CD14-positive monocyte (primary cell): ENCODE measurements around the gene CAV2. TPM values are rescaled to one million over a fixed set of nuclear protein-coding genes. Genes with fewer than 3 reads are reported as not detected.

Experiments
- DNase-seq, 3 donors: peaks; one replicate each; pipeline ENCODE4 v3.0.0-alpha.2; 2011 to 2022
- H2AFZ ChIP-seq: 2 replicates; pipeline ENCODE4 v1.6.0; 2012; ENCODE audit warnings: mild to moderate bottlenecking, low read depth, low read length, inconsistent platforms; ENCODE audit not compliant: insufficient read depth, poor library complexity, severe bottlenecking
- H3K27ac ChIP-seq, 2 donors: 1 replicate in 1 of 2; 2 replicates in 1 of 2; pipeline ENCODE4 v1.5.1; 2012 to 2013; ENCODE audit warnings: low read length in 2 of 2, control low read depth in 1 of 2, inconsistent platforms in 1 of 2, low read depth in 1 of 2, mild to moderate bottlenecking in 1 of 2
- H3K27me3 ChIP-seq, 2 donors: one replicate each; pipeline versions ENCODE4 v1.6.0 to v1.6.1; 2011 to 2013; ENCODE audit warnings: low read length in 2 of 2; ENCODE audit not compliant: control insufficient read depth in 2 of 2, insufficient read depth in 2 of 2
- H3K36me3 ChIP-seq, 2 donors: replicated peaks in 1 of 2; 1 replicate in 1 of 2; 2 replicates in 1 of 2; pipeline versions ENCODE4 v1.5.1 to v1.6.1; 2012 to 2013; ENCODE audit warnings: low read length in 2 of 2, control low read depth in 1 of 2, inconsistent platforms in 1 of 2, mild to moderate bottlenecking in 1 of 2; ENCODE audit not compliant: insufficient read depth in 2 of 2, control insufficient read depth in 1 of 2
- H3K4me1 ChIP-seq, 2 donors: 1 replicate in 1 of 2; 2 replicates in 1 of 2; pipeline versions ENCODE4 v1.5.1 to v1.6.1; 2012 to 2013; ENCODE audit warnings: low read length in 2 of 2, control low read depth in 1 of 2, inconsistent platforms in 1 of 2, mild to moderate bottlenecking in 1 of 2, moderate library complexity in 1 of 2; ENCODE audit not compliant: insufficient read depth in 2 of 2, control insufficient read depth in 1 of 2
- H3K4me2 ChIP-seq: replicated peaks from 2 replicates; pipeline ENCODE3; 2012; ENCODE audit warnings: low read length, moderate library complexity, mild to moderate bottlenecking; ENCODE audit not compliant: poor library complexity, severe bottlenecking; ENCODE audit errors: extremely low read depth
- H3K4me3 ChIP-seq, 3 experiments: fragments of 200-600 bp in 1 of 3; sonication (generic) in 1 of 3; replicated peaks in 1 of 3; 1 replicate in 2 of 3; 2 replicates in 1 of 3; pipeline ENCODE4 v1.5.1; 2011 to 2013; ENCODE audit warnings: low read length in 3 of 3, mild to moderate bottlenecking in 3 of 3, control low read depth in 2 of 3, low read depth in 2 of 3, inconsistent platforms in 1 of 3, moderate library complexity in 1 of 3
- H3K79me2 ChIP-seq: 2 replicates; pipeline ENCODE4 v1.6.0; 2012; ENCODE audit warnings: mild to moderate bottlenecking, control low read depth, inconsistent platforms, low read length, moderate library complexity; ENCODE audit not compliant: insufficient read depth
- H3K9ac ChIP-seq: 2 replicates; pipeline ENCODE4 v1.6.0; 2017; ENCODE audit warnings: low read length, mild to moderate bottlenecking; ENCODE audit not compliant: insufficient read depth, poor library complexity, severe bottlenecking
- H3K9me3 ChIP-seq, 2 donors: replicated peaks in 1 of 2; 1 replicate in 1 of 2; 2 replicates in 1 of 2; pipeline versions ENCODE4 v1.5.1 to v1.6.1; 2012 to 2013; ENCODE audit warnings: low read length in 2 of 2, control low read depth in 1 of 2; ENCODE audit not compliant: control insufficient read depth in 1 of 2, insufficient read depth in 1 of 2
- H4K20me1 ChIP-seq: 2 replicates; pipeline ENCODE4 v1.6.0; 2012; ENCODE audit warnings: mild to moderate bottlenecking, low read length, control low read depth, moderate library complexity; ENCODE audit not compliant: insufficient read depth
- H3K27ac Mint-ChIP-seq, 7 donors: one replicate each; pipeline ENCODE4 v1.8.0; 2020; ENCODE audit warnings: mild to moderate bottlenecking in 7 of 7, mixed read lengths in 7 of 7, moderate library complexity in 6 of 7, inconsistent platforms in 2 of 7
- H3K27me3 Mint-ChIP-seq, 3 donors: one replicate each; pipeline ENCODE4 v1.8.0; 2021 to 2022; ENCODE audit warnings: low read depth in 3 of 3, mild to moderate bottlenecking in 3 of 3, mixed read lengths in 3 of 3, moderate library complexity in 3 of 3, inconsistent platforms in 1 of 3
- H3K36me3 Mint-ChIP-seq, 2 donors: one replicate each; pipeline ENCODE4 v1.8.0; 2020; ENCODE audit warnings: mixed read lengths in 2 of 2, inconsistent platforms in 1 of 2, mild to moderate bottlenecking in 1 of 2
- H3K4me1 Mint-ChIP-seq: one replicate; pipeline ENCODE4 v1.8.0; 2020; ENCODE audit warnings: mild to moderate bottlenecking, mixed read lengths
- H3K4me3 Mint-ChIP-seq, 2 donors: one replicate each; pipeline ENCODE4 v1.8.0; 2020; ENCODE audit warnings: mild to moderate bottlenecking in 2 of 2, mixed read lengths in 2 of 2, moderate library complexity in 1 of 2
- H3K9me3 Mint-ChIP-seq, 7 donors: one replicate each; pipeline ENCODE4 v1.8.0; 2020 to 2022; ENCODE audit warnings: mixed read lengths in 7 of 7, mild to moderate bottlenecking in 6 of 7, moderate library complexity in 6 of 7, inconsistent platforms in 2 of 7
- WGBS: methylation state at CpG from one replicate; pipeline ENCODE4 v1.1.5; 2013; ENCODE audit warnings: missing lambda C conversion rate; ENCODE audit not compliant: insufficient coverage; 5-methylcytosine and 5-hydroxymethylcytosine counted together
- intact Hi-C, 2 donors: fragments of 100-400 bp; cut with micrococcal nuclease; formaldehyde crosslinking; loops; one replicate each; pipeline versions ENCODE4 v1.15.0 to v1.15.1; 2023
- polyA plus RNA-seq, 3 donors: library from polyadenylated mRNA; depleted of rRNA in 1 of 3; unstranded in 2 of 3; stranded (reverse) in 1 of 3; fragments of 300-500 nt in 2 of 3; fragments of >200 nt in 1 of 3; fragmentation: Illumina TruSeq in 2 of 3; gene quantifications; 1 replicate in 2 of 3; 2 replicates in 1 of 3; pipeline ENCODE4 v1.2.3, GENCODE V29; 2012 to 2021
- TF ChIP-seq, protein P1 (sequence below): fragments of 200-600 bp; IDR thresholded peaks from one replicate; pipeline ENCODE4 v1.8.0; 2022; ENCODE audit warnings: antibody characterized with exemption, mild to moderate bottlenecking

Gene CAV2
- polyA plus RNA-seq, 3 donors, result 0.19 TPM; not detected in 2

DNA sequence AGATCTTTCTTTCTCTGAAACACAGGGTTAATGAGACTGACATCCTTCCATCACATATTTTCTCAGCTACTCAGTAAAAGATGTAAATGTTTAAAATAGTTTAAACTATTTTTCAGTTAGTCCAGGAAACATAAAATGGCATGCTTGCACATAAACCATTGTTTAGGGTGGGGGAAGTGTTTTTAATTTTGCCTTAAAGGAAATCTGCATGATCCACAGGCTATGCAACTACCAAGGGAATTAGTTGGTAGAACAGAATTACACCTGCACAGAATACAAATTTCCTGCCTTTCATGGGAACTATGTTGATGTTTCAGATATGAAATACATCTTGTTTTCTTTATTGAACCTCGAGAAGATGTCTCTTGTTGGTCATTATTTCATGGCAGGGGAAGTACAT, 35.9 kb downstream of the CAV2 start:
- no peaks in the 10 kb centered on the region for H3K36me3 ChIP-seq
- H3K36me3 Mint-ChIP-seq, result no peaks in the 10 kb centered on the region
- TF ChIP-seq, protein P1, sequence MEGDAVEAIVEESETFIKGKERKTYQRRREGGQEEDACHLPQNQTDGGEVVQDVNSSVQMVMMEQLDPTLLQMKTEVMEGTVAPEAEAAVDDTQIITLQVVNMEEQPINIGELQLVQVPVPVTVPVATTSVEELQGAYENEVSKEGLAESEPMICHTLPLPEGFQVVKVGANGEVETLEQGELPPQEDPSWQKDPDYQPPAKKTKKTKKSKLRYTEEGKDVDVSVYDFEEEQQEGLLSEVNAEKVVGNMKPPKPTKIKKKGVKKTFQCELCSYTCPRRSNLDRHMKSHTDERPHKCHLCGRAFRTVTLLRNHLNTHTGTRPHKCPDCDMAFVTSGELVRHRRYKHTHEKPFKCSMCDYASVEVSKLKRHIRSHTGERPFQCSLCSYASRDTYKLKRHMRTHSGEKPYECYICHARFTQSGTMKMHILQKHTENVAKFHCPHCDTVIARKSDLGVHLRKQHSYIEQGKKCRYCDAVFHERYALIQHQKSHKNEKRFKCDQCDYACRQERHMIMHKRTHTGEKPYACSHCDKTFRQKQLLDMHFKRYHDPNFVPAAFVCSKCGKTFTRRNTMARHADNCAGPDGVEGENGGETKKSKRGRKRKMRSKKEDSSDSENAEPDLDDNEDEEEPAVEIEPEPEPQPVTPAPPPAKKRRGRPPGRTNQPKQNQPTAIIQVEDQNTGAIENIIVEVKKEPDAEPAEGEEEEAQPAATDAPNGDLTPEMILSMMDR, result no peak
- H3K27ac ChIP-seq, result no peak overlapping the region
- H3K27me3 Mint-ChIP-seq, result peaks cover 0 to 1% (median 0%) of the 10 kb centered on the region in 3 donors
- WGBS, result no CpG with 5 or more reads among the region's 1 CpG
- peaks cover 0 to 5% of the 10 kb centered on the region in 2 donors for H3K9me3 ChIP-seq
- no peak for DNase-seq
- H2AFZ ChIP-seq, result no peak overlapping the region
- no peak overlapping the region for H3K4me2 ChIP-seq
- no peak overlapping the region for H3K9ac ChIP-seq
- H3K4me3 Mint-ChIP-seq, result no peak overlapping the region
- H3K27ac Mint-ChIP-seq, result no peak overlapping the region
- no peak overlapping the region for H3K4me3 ChIP-seq
- H3K4me1 Mint-ChIP-seq, result peaks cover 4% of the 10 kb centered on the region
- H3K9me3 Mint-ChIP-seq, result peaks cover 3 to 13% (median 6%) of the 10 kb centered on the region in 7 donors
- H3K79me2 ChIP-seq, result no peaks in the 10 kb centered on the region
- H3K4me1 ChIP-seq, result no peaks in the 10 kb centered on the region
- H3K27me3 ChIP-seq, result no peaks in the 10 kb centered on the region
- H4K20me1 ChIP-seq, result no peaks in the 10 kb centered on the region
- intact Hi-C loops, result no loop called here

DNA sequence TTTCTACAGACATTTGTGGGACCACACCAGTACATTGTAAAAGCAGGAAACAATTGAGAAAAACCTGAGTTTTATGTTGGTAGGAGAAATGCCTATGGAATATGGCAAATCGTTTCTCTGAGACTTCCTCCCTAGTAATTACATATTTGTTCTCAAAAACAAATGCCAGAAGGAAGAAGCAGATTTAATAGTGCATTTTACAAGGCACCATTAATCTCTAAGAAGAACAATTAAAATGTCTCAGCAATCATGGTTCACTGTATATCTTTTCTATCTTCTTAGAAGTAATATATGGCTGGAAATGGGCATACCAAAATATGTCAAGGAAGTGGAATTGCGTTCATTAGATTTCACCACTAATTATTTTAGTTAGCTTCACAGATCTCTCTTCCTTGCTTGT, 38.6 kb downstream of the CAV2 start:
- H2AFZ ChIP-seq, result no peak overlapping the region
- H3K4me1 ChIP-seq, result no peaks in the 10 kb centered on the region
- no peaks in the 10 kb centered on the region for H3K27me3 ChIP-seq
- H3K9ac ChIP-seq, result no peak overlapping the region
- H3K9me3 ChIP-seq, result peaks cover 0 to 5% of the 10 kb centered on the region in 2 donors
- H3K4me3 ChIP-seq, result no peak overlapping the region
- Mint-ChIP-seq H3K9me3 (peaks cover 3 to 13% (median 6%) of the 10 kb centered on the region in 7 donors), H3K27ac (no peak overlapping the region), H3K27me3 (peaks cover 0 to 2% (median 1%) of the 10 kb centered on the region in 3 donors), H3K4me1 (no peaks in the 10 kb centered on the region), H3K36me3 (no peaks in the 10 kb centered on the region), H3K4me3 (no peak overlapping the region)
- H3K36me3 ChIP-seq, result no peaks in the 10 kb centered on the region
- H3K4me2 ChIP-seq, result no peak overlapping the region
- TF ChIP-seq, protein P1, result no peak
- H3K27ac ChIP-seq, result no peak overlapping the region
- H4K20me1 ChIP-seq, result no peaks in the 10 kb centered on the region
- no peak for DNase-seq
- H3K79me2 ChIP-seq, result no peaks in the 10 kb centered on the region
- intact Hi-C loops, result no loop called here
- no CpG with 5 or more reads among the region's 2 CpGs for WGBS
